PC-9 (cell line): ENCODE measurements around the gene SLC6A9. TPM values are rescaled to one million over a fixed set of nuclear protein-coding genes. Genes with fewer than 3 reads are reported as not detected.

ENCODE experiments used
- BruUV-seq: library from RNA; stranded (reverse); fragments of 400-500 nt; replicated peaks from 2 replicates; lab custom pipeline; 2021; lab: Mats Ljungman, UMichigan
- CTCF ChIA-PET: fragments of 300-600 bp; sonication (Branson Sonifier 250); formaldehyde crosslinking; loops from one replicate; lab custom pipeline; 2022; ENCODE audit warnings: antibody characterized with exemption; lab: Charles Lee
- POLR2A ChIA-PET: fragments of 300-600 bp; sonication (Branson Sonifier 250); formaldehyde crosslinking; loops from one replicate; lab custom pipeline; 2022; ENCODE audit warnings: antibody characterized with exemption; ENCODE audit not compliant: unreplicated experiment; lab: Charles Lee
- DNase-seq, 2 experiments: peaks; one replicate each; pipeline versions ENCODE4 v3.0.0 to v3.0.0-alpha.2; 2015 to 2022; ENCODE audit warnings: mixed read lengths in 1 of 2
- H2AFZ ChIP-seq: fragments of 200-600 bp; sonication (generic); 2 replicates; pipeline ENCODE4 v1.8.1; 2017; ENCODE audit warnings: antibody characterized with exemption
- H3F3A ChIP-seq: fragments of 200-600 bp; sonication (generic); 2 replicates; pipeline ENCODE4 v1.8.1; 2017; ENCODE audit warnings: antibody characterized with exemption, mild to moderate bottlenecking, low read depth; ENCODE audit not compliant: insufficient read depth
- H3K27ac ChIP-seq: fragments of 200-600 bp; sonication (generic); 2 replicates; pipeline ENCODE4 v1.6.1; 2016; ENCODE audit warnings: mixed run types
- H3K27me3 ChIP-seq: fragments of 200-600 bp; sonication (generic); 2 replicates; pipeline ENCODE4 v1.6.1; 2016; ENCODE audit warnings: low read depth, mixed run types; ENCODE audit not compliant: insufficient read depth
- H3K36me3 ChIP-seq: fragments of 200-600 bp; sonication (generic); 2 replicates; pipeline ENCODE4 v1.6.1; 2016; ENCODE audit warnings: low read depth, mixed run types
- H3K4me1 ChIP-seq: fragments of 200-600 bp; sonication (generic); replicated peaks from 2 replicates; pipeline ENCODE4 v1.6.1; 2016; ENCODE audit warnings: mixed run types; ENCODE audit not compliant: insufficient read depth
- H3K4me2 ChIP-seq: fragments of 200-600 bp; sonication (generic); 2 replicates; pipeline ENCODE4 v1.6.1; 2017; ENCODE audit warnings: mixed run types
- H3K4me3 ChIP-seq: fragments of 200-600 bp; sonication (generic); 2 replicates; pipeline ENCODE4 v1.6.1; 2016; ENCODE audit warnings: mixed run types
- H3K79me2 ChIP-seq: fragments of 200-600 bp; sonication (generic); 2 replicates; pipeline ENCODE4 v1.6.1; 2017; ENCODE audit warnings: low read depth, mixed run types
- H3K9me2 ChIP-seq: fragments of 200-600 bp; sonication (generic); 2 replicates; pipeline ENCODE4 v1.8.1; 2017; ENCODE audit warnings: mild to moderate bottlenecking; ENCODE audit not compliant: insufficient read depth
- H3K9me3 ChIP-seq: fragments of 200-600 bp; sonication (generic); 2 replicates; pipeline ENCODE4 v1.8.1; 2016; ENCODE audit warnings: low read depth; ENCODE audit not compliant: insufficient read depth
- H4K20me1 ChIP-seq: fragments of 200-600 bp; sonication (generic); 2 replicates; pipeline ENCODE4 v1.8.1; 2017; ENCODE audit not compliant: insufficient read depth
- CTCF ChIP-seq: fragments of 200-600 bp; sonication (generic); conservative IDR thresholded peaks from 2 replicates; pipeline ENCODE4 v1.6.1; 2017; ENCODE audit warnings: mixed run types, antibody characterized with exemption, mild to moderate bottlenecking, moderate library complexity
- EZH2 ChIP-seq: fragments of 200-600 bp; sonication (generic); IDR thresholded peaks from 2 replicates; pipeline ENCODE4 v1.8.0; 2017; ENCODE audit warnings: antibody characterized with exemption, low read depth
- intact Hi-C: fragments of 100-400 bp; cut with micrococcal nuclease; formaldehyde crosslinking; loops from one replicate; pipeline ENCODE4 v1.10.0; 2022; ENCODE audit not compliant: unreplicated experiment
- total RNA-seq: library from RNA; stranded (reverse); gene quantifications from 2 replicates; pipeline ENCODE4 v1.2.3, GENCODE V29; 2021

The SLC6A9 gene
- total RNA-seq, 1 experiment from 2014 or later: 70.1 TPM

GRCh38 chr1:44034976-44035716 lies 3.9 kb upstream of the SLC6A9 start:
- Histone ChIP-seq H3K27ac (no peak overlapping the region), H3K9me2 (no peaks in the 10 kb centered on the region), H3F3A (peaks cover 35% of the 10 kb centered on the region; the same call in 1 of the 2 replicates), H3K4me3 (no peak overlapping the region), H3K4me1 (peaks cover 29% of the 10 kb centered on the region), H3K79me2 (0 out of 2 replicates have a peak, but pooled peaks cover 3% of the 10 kb centered on the region), H4K20me1 (no peaks in the 10 kb centered on the region), H3K36me3 (no peaks in the 10 kb centered on the region), H3K27me3 (no peaks in the 10 kb centered on the region), H2AFZ (no peak overlapping the region), H3K9me3 (no peaks in the 10 kb centered on the region), H3K4me2 (no peak overlapping the region)
- intact Hi-C loops: loop anchor here (5.0 to 10.0 kb wide), 7 partner anchors 43 to 770 kb away; partner anchors contain the start of genes BTBD19, CCDC24, DYNLT4 and HYI
- DNase-seq: no peak
- no TSS peak for BruUV-seq
- POLR2A ChIA-PET: interaction anchor here (0.7 kb wide), 2 partner anchors 172 to 815 kb away, joined by 3 to 4 read pairs; no protein-coding TSS in a partner anchor
- TF ChIP-seq EZH2 (no peak), CTCF (no peak)
- CTCF ChIA-PET: interaction anchor here (2.1 to 2.5 kb wide), 2 partner anchors 13 to 29 kb away, joined by 17 to 25 read pairs; no protein-coding TSS in a partner anchor

- no peak for DNase-seq
- Histone ChIP-seq H3K36me3 (no peaks in the 10 kb centered on the region), H3K9me3 (no peaks in the 10 kb centered on the region), H2AFZ (no peak overlapping the region), H3K79me2 (peaks cover 6% of the 10 kb centered on the region), H3K4me2 (no peak overlapping the region), H3K9me2 (no peaks in the 10 kb centered on the region), H4K20me1 (no peaks in the 10 kb centered on the region), H3K4me1 (peaks cover 31% of the 10 kb centered on the region), H3K4me3 (no peak overlapping the region), H3K27me3 (no peaks in the 10 kb centered on the region), H3K27ac (no peak overlapping the region), H3F3A (peaks cover 40% of the 10 kb centered on the region; the same call in 1 of the 2 replicates)
- TF ChIP-seq CTCF (no peak), EZH2 (no peak)
- ChIA-PET POLR2A (interaction anchor here (0.7 kb wide), 1 partner anchor 814 kb away, joined by 4 read pairs; no protein-coding TSS in a partner anchor), CTCF (interaction anchor here (0.5 to 2.5 kb wide), 3 partner anchors 14 to 525 kb away, joined by 3 to 25 read pairs (median 3); no protein-coding TSS in a partner anchor)
- BruUV-seq: no TSS peak
- intact Hi-C loops: loop anchor here (5.0 to 10.0 kb wide), 6 partner anchors 42 to 770 kb away; partner anchors contain the start of genes BTBD19, CCDC24, DYNLT4 and HYI
Observed at GRCh38 chr1:44034423-44034822, 3.2 kb upstream of the SLC6A9 start.

GRCh38 chr1:44033756-44034155 lies 2.5 kb upstream of the SLC6A9 start:
- Histone ChIP-seq H3K9me3 (no peaks in the 10 kb centered on the region), H3K4me2 (no peak overlapping the region), H3K36me3 (no peaks in the 10 kb centered on the region), H3K27me3 (no peaks in the 10 kb centered on the region), H2AFZ (no peak overlapping the region), H3K79me2 (peaks cover 13% of the 10 kb centered on the region), H3K4me3 (no peak overlapping the region), H4K20me1 (no peaks in the 10 kb centered on the region), H3K9me2 (no peaks in the 10 kb centered on the region), H3K27ac (no peak overlapping the region), H3K4me1 (peaks cover 32% of the 10 kb centered on the region), H3F3A (peaks cover 47% of the 10 kb centered on the region; the same call in 1 of the 2 replicates)
- ChIA-PET CTCF (interaction anchor here (0.5 to 0.7 kb wide), 3 partner anchors 58 to 524 kb away, joined by 3 to 4 read pairs (median 3); no protein-coding TSS in a partner anchor), POLR2A (no interaction called here)
- intact Hi-C loops: loop anchor here (5.0 to 10.0 kb wide), 6 partner anchors 41 to 771 kb away; partner anchors contain the start of genes BTBD19, CCDC24, DYNLT4 and HYI
- no peak for DNase-seq
- no peak for TF ChIP-seq EZH2
- no peak for TF ChIP-seq CTCF
- no TSS peak for BruUV-seq
